ENCODE measurements around the gene EPN2. TPM values are rescaled to one million over a fixed set of nuclear protein-coding genes. Genes with fewer than 3 reads are reported as not detected.

The EPN2 gene
- total RNA-seq, 1 donor from 2014 or later, result 15.0 TPM

GRCh38 chr17:19291646-19292376 lies 54.6 kb downstream of the EPN2 start:
- no peak for DNase-seq (ENCODE audit: low read depth in 2 of 2)

GRCh38 chr17:19292377-19292711 lies 55.2 kb downstream of the EPN2 start:
- DNase-seq (ENCODE audit: low read depth in 2 of 2), result no peak

GRCh38 chr17:19294443-19294842 lies 57.3 kb downstream of the EPN2 start:
- no peak for DNase-seq (ENCODE audit: low read depth in 2 of 2)

- DNase-seq (ENCODE audit: low read depth in 2 of 2), result no peak
Measured at GRCh38 chr17:19295473-19296135, 58.4 kb downstream of the EPN2 start.

GRCh38 chr17:19296786-19297778 lies 59.9 kb downstream of the EPN2 start:
- DNase-seq (ENCODE audit: low read depth in 2 of 2), result no peak

- no peak for DNase-seq (ENCODE audit: low read depth in 2 of 2)
Measured at GRCh38 chr17:19298569-19299213, 61.5 kb downstream of the EPN2 start.

- no peak for DNase-seq (ENCODE audit: low read depth in 2 of 2)
Measured at GRCh38 chr17:19299214-19299747, 62.1 kb downstream of the EPN2 start.

GRCh38 chr17:19299866-19300265 lies 62.7 kb downstream of the EPN2 start:
- no peak for DNase-seq (ENCODE audit: low read depth in 2 of 2)

- DNase-seq (ENCODE audit: low read depth in 2 of 2), result no peak
Measured at GRCh38 chr17:19301274-19301951, 64.2 kb downstream of the EPN2 start.

- no peak for DNase-seq (ENCODE audit: low read depth in 2 of 2)
Measured at GRCh38 chr17:19301973-19302372, 64.8 kb downstream of the EPN2 start.

GRCh38 chr17:19302791-19303331 lies 65.7 kb downstream of the EPN2 start:
- peak in 1 of 2 donors; percentile 23 for DNase-seq (ENCODE audit: low read depth in 2 of 2)

GRCh38 chr17:19303367-19303776 lies 66.2 kb downstream of the EPN2 start:
- DNase-seq (ENCODE audit: low read depth in 2 of 2), result peak; percentile 54 to 61

GRCh38 chr17:19304209-19304608 lies 67.0 kb downstream of the EPN2 start:
- peak; percentile 33 to 80 for DNase-seq (ENCODE audit: low read depth in 2 of 2)

- no peak for DNase-seq (ENCODE audit: low read depth in 2 of 2)
Measured at GRCh38 chr17:19304751-19305150, 67.6 kb downstream of the EPN2 start.

- DNase-seq (ENCODE audit: low read depth in 2 of 2), result no peak
Measured at GRCh38 chr17:19305256-19305655, 68.1 kb downstream of the EPN2 start.

- no peak for DNase-seq (ENCODE audit: low read depth in 2 of 2)
Measured at GRCh38 chr17:19305761-19306159, 68.6 kb downstream of the EPN2 start.

GRCh38 chr17:19306160-19307111 lies 69.3 kb downstream of the EPN2 start:
- DNase-seq (ENCODE audit: low read depth in 2 of 2), result no peak

GRCh38 chr17:19307521-19307920 lies 70.4 kb downstream of the EPN2 start:
- DNase-seq (ENCODE audit: low read depth in 2 of 2), result no peak

- DNase-seq (ENCODE audit: low read depth in 2 of 2), result no peak
Measured at GRCh38 chr17:19308398-19308797, 71.2 kb downstream of the EPN2 start.
